GM21367 (cell line): ENCODE results near the gene FAM83E.
"Not testable (repeated sequence)": the region's sequence is repeated elsewhere in the genome, so short reads cannot be mapped to it uniquely, and the experiment has no call there.

Source experiments
- ATAC-seq: cut with Tn5 transposase; IDR thresholded peaks from one replicate; pipeline ENCODE4 v1.9.1; 2021; ENCODE audit not compliant: unreplicated experiment

Gene FAM83E

GRCh38 chr19:48641850-48642249 lies 27.0 kb upstream of the FAM83E start:
- ATAC-seq, result no peak

GRCh38 chr19:48639483-48640375 lies 24.9 kb upstream of the FAM83E start:
- no peak for ATAC-seq

DNA sequence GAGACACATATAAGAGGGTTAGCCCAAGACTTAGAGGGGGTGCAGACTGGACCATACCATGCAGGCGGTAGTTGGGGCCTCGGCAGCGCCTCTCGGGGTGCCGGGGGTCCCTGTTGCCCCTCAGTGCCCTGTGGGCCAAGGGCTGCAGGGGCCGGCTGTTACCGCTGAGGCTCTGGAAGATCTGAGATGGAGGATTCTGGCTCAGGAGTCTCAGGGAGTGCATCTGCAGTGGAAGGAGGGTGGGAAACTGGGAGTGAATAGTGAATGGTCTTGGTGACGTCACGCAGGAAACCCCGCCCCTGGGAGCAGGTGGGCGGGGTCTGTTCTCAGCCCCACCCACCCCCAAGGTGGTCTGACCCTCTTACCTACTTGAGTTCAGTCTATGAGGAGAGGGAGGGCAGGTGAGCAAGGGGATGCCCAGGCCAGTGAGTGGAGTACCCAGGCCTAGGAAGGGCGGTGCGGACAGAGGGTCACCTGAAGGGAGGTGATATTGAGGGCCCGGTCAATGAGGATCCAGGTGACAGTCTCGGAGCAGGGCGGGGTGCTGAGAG lies 24.0 kb upstream of the FAM83E start:
- no peak for ATAC-seq

DNA sequence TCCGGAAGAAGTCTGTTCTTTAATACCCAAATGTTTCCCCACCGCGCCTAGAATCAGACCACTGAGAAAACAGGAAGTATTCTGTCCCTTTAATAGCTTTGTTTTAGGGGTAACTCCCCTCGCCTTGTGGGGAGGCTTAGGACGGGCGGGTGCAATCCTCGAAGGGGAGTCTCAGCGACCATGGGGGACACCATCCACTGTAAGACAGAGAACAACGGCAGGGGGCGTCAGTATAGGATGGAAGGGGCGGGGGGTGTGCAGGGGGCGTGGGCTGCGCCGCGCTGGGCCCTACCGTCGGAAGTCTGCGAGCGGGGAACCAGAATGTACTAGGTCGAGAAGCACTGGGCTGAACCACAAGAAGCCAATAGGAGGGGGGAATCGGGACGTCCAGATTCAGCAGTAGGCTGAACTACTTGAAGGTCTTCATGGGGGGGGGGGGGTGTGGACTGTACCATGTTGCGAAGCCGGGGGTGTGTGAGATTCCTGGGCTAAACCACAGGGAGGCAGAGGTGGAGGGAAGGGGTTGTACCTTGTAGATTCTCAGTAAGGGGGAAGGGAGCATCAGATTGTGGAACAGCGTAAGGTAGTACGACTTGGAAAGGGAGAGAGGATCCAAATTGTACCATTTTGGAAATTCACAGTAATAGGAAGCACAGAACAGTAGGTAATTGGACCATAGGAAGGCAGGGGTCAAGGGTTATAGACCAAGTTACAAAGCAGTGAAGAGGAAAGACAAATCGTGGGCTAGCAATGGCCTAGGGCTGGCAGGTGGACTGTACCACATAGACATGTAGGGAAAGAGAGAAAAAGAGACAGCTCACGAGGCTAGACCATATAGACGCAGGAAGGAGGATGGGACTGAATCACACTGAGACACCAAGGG lies 23.3 kb upstream of the FAM83E start:
- peak; percentile 6 for ATAC-seq

GRCh38 chr19:48637449-48637947 lies 22.6 kb upstream of the FAM83E start:
- peak; percentile 52 for ATAC-seq

- no peak for ATAC-seq
Observed at GRCh38 chr19:48636859-48637448, 22.1 kb upstream of the FAM83E start, which contains the start of gene DBP. TSS of gene DBP (minus strand) at chr19:48637379. CDS start at chr19:48636994, 385 bp downstream.

DNA sequence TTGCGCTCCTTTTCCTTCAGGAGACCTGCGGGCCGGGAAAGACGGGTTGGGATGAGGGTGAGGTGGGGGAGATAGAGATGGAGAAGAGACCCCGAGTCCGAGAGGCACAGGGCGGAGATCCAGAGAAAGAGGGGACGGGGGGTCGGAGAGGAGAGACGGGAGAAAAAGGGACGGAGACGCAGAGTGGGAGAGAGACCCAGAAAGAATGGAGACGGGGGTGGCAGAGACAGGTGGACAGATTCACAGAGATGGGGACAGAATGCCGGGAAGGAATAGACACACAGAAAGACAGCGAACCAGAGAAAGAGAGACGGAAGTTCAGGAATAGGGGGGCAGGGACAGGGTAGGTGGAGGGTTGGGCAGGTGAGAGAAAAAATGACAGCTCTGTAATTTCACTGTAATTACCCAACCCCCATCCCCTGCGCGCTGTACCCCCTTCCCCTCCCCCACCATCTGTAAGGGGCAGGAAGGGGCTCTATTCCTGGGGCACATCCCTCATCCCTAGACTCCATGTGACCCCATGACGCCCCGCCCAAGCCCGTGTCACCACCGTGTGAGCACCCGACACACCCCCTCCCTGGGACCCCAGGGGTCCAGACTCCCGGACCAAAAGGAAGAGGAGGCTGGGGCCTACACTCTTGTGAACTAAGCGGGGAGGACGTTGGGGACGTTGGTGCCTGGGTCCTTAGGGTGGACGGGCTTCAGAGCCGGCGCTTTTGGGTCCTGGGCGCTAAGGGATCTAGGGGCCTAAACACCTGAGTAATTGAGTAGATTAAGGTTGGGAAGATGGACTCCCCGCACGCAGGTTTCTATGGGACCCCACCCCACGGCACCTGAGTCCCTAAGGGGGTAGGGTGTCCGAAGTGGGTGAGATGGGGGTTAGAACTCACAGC lies 21.3 kb upstream of the FAM83E start:
- no peak for ATAC-seq

GRCh38 chr19:48635263-48635965 lies 20.5 kb upstream of the FAM83E start:
- ATAC-seq, result no peak

DNA sequence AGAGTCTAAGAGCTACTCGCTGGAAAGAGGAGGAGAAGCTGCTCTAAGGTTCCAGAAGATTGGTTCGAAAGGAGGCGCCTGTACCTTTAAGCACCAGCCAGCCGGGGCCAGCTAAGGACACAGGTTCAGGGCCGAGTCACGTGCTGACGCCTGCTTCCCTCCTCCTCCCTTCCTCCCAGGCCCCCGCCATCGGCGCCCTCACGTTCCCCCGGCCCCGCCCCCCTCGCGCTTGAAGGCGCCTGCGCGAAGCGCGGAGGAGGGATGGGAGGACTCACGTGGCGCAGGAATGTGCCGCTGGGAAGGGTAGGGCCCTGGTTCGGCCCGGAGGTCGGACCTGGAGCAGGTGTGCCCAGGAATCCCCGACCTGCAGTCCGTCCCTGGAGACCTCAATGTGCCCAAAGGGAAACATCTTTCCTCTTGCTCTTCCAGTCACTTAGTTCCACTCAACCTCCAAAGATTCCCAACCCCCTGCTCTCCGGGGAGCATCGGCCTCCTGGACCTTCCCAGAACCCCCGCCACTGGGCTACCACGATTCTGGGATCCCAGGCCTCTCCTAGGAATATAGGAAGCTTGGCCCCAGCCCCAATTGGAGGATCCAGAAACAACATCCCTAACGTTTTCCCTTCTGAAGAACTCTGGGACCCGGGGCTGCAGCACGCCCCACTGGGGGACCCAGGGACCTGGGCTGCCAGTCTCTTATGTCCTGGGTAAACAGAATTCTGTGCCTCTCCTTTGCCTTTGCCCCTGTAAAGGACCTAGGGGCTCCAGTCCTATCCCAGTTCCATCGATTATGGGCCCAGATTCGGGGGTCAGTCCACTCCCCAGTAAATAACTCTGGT lies 19.8 kb upstream of the FAM83E start:
- no peak for ATAC-seq

GRCh38 chr19:48634036-48634342 lies 19.1 kb upstream of the FAM83E start:
- no peak for ATAC-seq

DNA sequence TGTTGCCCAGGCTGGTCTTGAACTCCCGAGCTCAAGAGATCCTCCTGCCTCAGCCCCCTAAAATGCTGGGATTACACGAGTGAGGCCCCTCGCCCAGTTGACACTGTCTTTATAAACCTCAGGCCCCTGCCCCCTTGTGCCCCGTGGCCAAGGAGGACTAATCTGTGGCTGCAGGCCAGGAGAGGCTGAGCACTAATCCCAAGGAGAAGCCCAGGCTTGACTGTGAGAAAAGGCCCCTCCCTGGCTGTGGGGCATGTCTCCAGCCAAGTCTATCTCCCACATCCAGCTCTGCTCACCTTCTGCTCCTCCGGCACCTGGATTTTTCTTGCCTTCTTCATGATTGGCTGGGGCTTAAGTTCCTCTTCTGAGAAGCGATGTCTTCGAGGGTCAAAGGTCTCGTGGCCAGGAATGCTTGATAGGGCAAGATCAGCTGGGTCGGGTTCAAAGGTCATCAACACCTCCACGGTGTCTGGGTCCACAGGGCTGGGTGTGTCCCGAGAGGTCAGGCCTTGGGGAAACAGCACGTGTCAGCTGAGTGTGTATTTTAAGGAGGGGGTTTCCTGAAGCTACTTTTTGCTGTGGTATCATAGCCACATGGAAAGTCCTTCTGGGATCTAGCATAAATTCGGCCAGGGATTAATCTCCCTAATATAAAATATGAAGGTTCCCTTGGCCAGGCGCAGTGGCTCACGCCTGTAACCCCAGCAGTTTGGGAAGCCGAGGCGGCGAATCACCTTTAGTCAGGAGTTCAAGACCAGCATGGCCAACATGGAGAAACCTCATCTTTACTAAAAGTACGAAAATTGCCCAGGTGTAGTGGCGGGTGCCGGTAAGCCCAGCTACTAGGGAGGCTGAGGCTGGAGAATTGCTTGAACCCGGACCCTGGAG lies 18.5 kb upstream of the FAM83E start:
- no peak for ATAC-seq

GRCh38 chr19:48632692-48633147 lies 17.8 kb upstream of the FAM83E start:
- ATAC-seq, result no peak

- not testable (repeated sequence) for ATAC-seq
Observed at GRCh38 chr19:48632286-48632685, 17.4 kb upstream of the FAM83E start.

DNA sequence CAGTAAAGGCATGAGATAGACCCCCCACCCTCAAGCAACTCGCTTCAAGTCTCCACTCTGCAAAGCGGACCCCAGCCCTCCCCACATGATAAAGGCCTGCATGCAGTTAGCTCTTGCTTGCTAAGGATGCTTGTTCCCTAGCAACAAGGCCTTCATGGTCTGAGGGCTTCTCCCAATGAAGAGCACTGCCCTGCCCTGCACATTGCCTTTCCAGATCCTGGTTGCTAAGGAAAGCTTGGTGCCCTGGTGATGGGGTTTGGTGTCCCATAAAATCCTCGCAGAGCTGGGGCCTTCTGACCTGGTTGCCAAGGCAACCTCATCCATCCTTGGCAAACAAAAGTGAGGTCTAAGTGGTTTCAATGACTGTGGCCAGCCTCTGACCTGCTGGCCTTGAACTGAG lies 16.3 kb upstream of the FAM83E start:
- ATAC-seq, result no peak

DNA sequence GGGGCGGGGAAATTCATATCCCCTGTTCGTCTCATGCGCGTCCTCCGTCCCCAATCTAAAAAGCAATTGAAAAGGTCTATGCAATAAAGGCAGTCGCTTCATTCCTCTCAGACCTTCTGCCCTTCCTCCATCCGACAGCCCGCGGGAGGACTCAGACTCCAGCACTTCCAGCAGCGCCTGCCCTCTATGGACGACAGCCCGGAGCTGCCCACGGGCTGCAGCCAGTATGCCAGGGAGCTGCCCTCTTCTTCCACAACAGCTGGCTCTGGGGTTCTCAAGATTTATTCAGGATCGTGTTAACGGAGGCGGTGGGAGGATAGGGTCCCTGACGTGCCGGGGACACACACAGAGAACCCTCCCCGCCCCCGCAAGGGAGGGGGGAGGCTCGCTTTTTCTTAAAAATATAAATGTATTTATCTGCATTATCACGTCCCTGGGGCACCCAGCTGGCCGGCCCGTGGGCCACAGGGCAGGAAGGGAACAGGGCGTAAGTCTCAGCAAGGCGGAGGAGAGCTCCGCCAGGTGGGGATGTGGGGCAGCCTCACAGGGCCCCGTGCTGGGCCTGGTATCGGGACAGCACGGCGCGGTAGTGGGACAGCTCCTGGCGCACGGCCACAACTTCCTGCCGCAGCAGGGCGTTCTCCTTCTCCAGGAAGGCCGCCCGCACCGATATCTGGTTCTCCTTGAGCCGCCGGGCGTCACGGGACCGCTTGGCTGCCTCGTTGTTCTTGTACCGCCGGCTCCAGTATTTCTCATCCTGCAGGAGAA lies 15.6 kb upstream of the FAM83E start:
- ATAC-seq, result no peak

DNA sequence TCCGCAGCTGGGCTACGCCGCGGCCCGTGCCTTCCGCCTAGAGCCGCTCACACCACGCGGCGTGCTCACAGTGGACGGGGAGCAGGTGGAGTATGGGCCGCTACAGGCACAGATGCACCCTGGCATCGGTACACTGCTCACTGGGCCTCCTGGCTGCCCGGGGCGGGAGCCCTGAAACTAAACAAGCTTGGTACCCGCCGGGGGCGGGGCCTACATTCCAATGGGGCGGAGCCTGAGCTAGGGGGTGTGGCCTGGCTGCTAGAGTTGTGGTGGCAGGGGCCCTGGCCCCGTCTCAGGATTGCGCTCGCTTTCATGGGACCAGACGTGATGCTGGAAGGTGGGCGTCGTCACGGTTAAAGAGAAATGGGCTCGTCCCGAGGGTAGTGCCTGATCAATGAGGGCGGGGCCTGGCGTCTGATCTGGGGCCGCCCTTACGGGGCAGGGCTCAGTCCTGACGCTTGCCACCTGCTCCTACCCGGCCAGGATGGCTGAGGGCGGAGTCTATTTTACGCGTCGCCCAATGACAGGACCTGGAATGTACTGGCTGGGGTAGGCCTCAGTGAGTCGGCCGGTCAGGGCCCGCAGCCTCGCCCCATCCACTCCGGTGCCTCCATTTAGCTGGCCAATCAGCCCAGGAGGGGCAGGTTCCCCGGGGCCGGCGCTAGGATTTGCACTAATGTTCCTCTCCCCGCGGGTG lies 14.9 kb upstream of the FAM83E start:
- ATAC-seq, result no peak
